ENCODE data around the gene KCNIP2. TPM values are rescaled to one million over a fixed set of nuclear protein-coding genes. Genes with fewer than 3 reads are reported as not detected.
"Not testable (repeated sequence)": the region's sequence is repeated elsewhere in the genome, so short reads cannot be mapped to it uniquely, and the experiment has no call there.

Gene KCNIP2
- total RNA-seq, 4 donors from 2014 or later, result 1.3 to 20.3 (median 4.8) TPM

GRCh38 chr10:101807158-101807557 lies 36.4 kb downstream of the KCNIP2 start:
- Histone ChIP-seq H3K27ac (no peak overlapping the region), H3K4me1 (peaks cover 2% of the 10 kb centered on the region), H3K9me3 (no peaks in the 10 kb centered on the region), H3K4me3 (no peak overlapping the region), H3K27me3 (no peaks in the 10 kb centered on the region), H3K36me3 (peaks cover 88% of the 10 kb centered on the region)
- TF ChIP-seq CTCF (IDR thresholded peaks at IDR 0.05), result no peak
- TF ChIP-seq POLR2AphosphoS5 (IDR thresholded peaks at IDR 0.05), result no peak
- no peak for TF ChIP-seq POLR2A (IDR thresholded peaks at IDR 0.05)
- no peak for DNase-seq (ENCODE audit: low spot score in 2 of 2)
- 65% methylated on average over 1 of the region's 1 CpG for WGBS

GRCh38 chr10:101803511-101803910 lies 40.1 kb downstream of the KCNIP2 start:
- H3K36me3 ChIP-seq, result peaks cover 98% of the 10 kb centered on the region
- no peak for TF ChIP-seq POLR2AphosphoS5 (IDR thresholded peaks at IDR 0.05)
- TF ChIP-seq EP300 (IDR thresholded peaks at IDR 0.05), result no peak
- no peak for TF ChIP-seq POLR2A (IDR thresholded peaks at IDR 0.05)
- no peak for TF ChIP-seq CTCF (IDR thresholded peaks at IDR 0.05)
- H3K9me3 ChIP-seq, result no peaks in the 10 kb centered on the region
- 65% methylated on average over 4 of the region's 4 CpGs for WGBS
- H3K4me1 ChIP-seq, result no peaks in the 10 kb centered on the region
- H3K4me3 ChIP-seq, result no peak overlapping the region
- no peak overlapping the region for H3K27ac ChIP-seq
- no peak for DNase-seq (ENCODE audit: low spot score in 2 of 2)
- H3K27me3 ChIP-seq, result no peaks in the 10 kb centered on the region

GRCh38 chr10:101797403-101798059 lies 46.1 kb downstream of the KCNIP2 start:
- no peak overlapping the region for H3K27ac ChIP-seq
- H3K4me3 ChIP-seq, result no peak overlapping the region
- no peaks in the 10 kb centered on the region for H3K4me1 ChIP-seq
- peaks cover 100% of the 10 kb centered on the region for H3K36me3 ChIP-seq
- 67% methylated on average over 4 of the region's 4 CpGs for WGBS
- H3K9me3 ChIP-seq, result no peaks in the 10 kb centered on the region
- no peak for TF ChIP-seq POLR2A (IDR thresholded peaks at IDR 0.05)
- TF ChIP-seq POLR2AphosphoS5 (IDR thresholded peaks at IDR 0.05), result no peak
- TF ChIP-seq CTCF (IDR thresholded peaks at IDR 0.05), result no peak
- TF ChIP-seq EP300 (IDR thresholded peaks at IDR 0.05), result no peak
- DNase-seq (ENCODE audit: low spot score in 2 of 2), result no peak
- H3K27me3 ChIP-seq, result no peaks in the 10 kb centered on the region

GRCh38 chr10:101793526-101793925 lies 50.1 kb downstream of the KCNIP2 start:
- TF ChIP-seq POLR2A (IDR thresholded peaks at IDR 0.05), result no peak
- TF ChIP-seq EP300 (IDR thresholded peaks at IDR 0.05), result no peak
- TF ChIP-seq CTCF (IDR thresholded peaks at IDR 0.05), result no peak
- no peak for TF ChIP-seq POLR2AphosphoS5 (IDR thresholded peaks at IDR 0.05)
- no peaks in the 10 kb centered on the region for H3K9me3 ChIP-seq
- peaks cover 100% of the 10 kb centered on the region for H3K36me3 ChIP-seq
- DNase-seq (ENCODE audit: low spot score in 2 of 2), result no peak
- no peaks in the 10 kb centered on the region for H3K4me1 ChIP-seq
- H3K27me3 ChIP-seq, result no peaks in the 10 kb centered on the region
- no peak overlapping the region for H3K4me3 ChIP-seq
- no peak overlapping the region for H3K27ac ChIP-seq
- WGBS, result 98% methylated on average over 12 of the region's 12 CpGs

GRCh38 chr10:101789686-101790085 lies 53.9 kb downstream of the KCNIP2 start:
- TF ChIP-seq EP300 (IDR thresholded peaks at IDR 0.05) (no peak), POLR2A (IDR thresholded peaks at IDR 0.05) (no peak), CTCF (IDR thresholded peaks at IDR 0.05) (no peak), POLR2AphosphoS5 (IDR thresholded peaks at IDR 0.05) (no peak)
- Histone ChIP-seq H3K4me1 (peaks cover under 1% of the 10 kb centered on the region), H3K27ac (no peak overlapping the region), H3K9me3 (no peaks in the 10 kb centered on the region), H3K36me3 (peaks cover 95% of the 10 kb centered on the region), H3K27me3 (no peaks in the 10 kb centered on the region), H3K4me3 (no peak overlapping the region)
- 94% methylated on average over 7 of the region's 7 CpGs for WGBS
- no peak for DNase-seq (ENCODE audit: low spot score in 2 of 2)

GRCh38 chr10:101789231-101789630 lies 54.4 kb downstream of the KCNIP2 start:
- not testable (repeated sequence) for DNase-seq (ENCODE audit: low spot score in 2 of 2); H3K9me3 ChIP-seq; H3K4me1 ChIP-seq; H3K27me3 ChIP-seq; H3K4me3 ChIP-seq; H3K27ac ChIP-seq
- H3K36me3 ChIP-seq, result peaks cover 90% of the 10 kb centered on the region
- 81% methylated on average over 9 of the region's 9 CpGs for WGBS
